Transverse colon (tissue), 3 donors: Measurements from ENCODE around the gene EDA2R.

Experiments used
- CTCF ChIP-seq, 5 experiments: fragments of 200-600 bp in 3 of 5; fragments of 450-650 bp in 2 of 5; sonication (generic) in 3 of 5; IDR thresholded peaks; 1 replicate in 2 of 5; 2 replicates in 3 of 5; pipeline ENCODE4 v1.5.1; 2016 to 2017; ENCODE audit warnings: antibody characterized with exemption in 5 of 5, inconsistent platforms in 3 of 5, mild to moderate bottlenecking in 2 of 5, moderate library complexity in 1 of 5
- POLR2A ChIP-seq: fragments of 450-650 bp; IDR thresholded peaks from one replicate; pipeline ENCODE4 v1.6.1; 2016; ENCODE audit warnings: antibody characterized with exemption, mild to moderate bottlenecking, moderate library complexity

DNA sequence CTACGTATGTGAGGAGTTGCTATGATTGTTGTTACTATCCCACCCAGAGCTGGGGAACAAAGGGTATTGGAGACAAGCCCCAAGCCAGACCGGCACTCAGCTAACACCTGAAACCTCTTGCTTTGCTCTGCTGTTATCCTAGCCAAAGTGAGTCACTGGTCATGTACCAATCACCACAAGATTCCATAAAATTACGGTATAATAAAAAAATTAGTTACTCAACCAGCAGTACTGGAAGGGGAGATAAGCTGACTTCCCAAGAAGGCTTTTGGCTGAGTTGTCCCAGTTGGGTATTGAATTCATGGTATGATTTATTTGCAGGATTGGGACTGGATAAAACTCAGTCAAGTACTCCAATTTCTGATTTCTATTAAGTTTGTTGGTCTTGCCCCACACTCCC is 5.3 kb downstream of the EDA2R start:
- TF ChIP-seq CTCF (IDR thresholded peaks at IDR 0.05) (no peak), POLR2A (no peak)
